Stimulated activated CD8-positive, alpha-beta memory T cell treated with anti-CD3 and anti-CD28 coated beads, Interleukin-7, amount 100 ng/mL, for 4 hours (primary cell): Measurements from ENCODE around the gene ZNF561.
A peak's percentile ranks its signal among the peaks of the same experiment; 100 is the strongest.
"Not testable (repeated sequence)": the region's sequence is repeated elsewhere in the genome, so short reads cannot be mapped to it uniquely, and the experiment has no call there.

Experiments used
- DNase-seq, 2 donors: peaks; one replicate each; pipeline ENCODE4 v3.0.0-alpha.2; 2020; ENCODE audit warnings: low read depth in 2 of 2

Gene ZNF561

DNA sequence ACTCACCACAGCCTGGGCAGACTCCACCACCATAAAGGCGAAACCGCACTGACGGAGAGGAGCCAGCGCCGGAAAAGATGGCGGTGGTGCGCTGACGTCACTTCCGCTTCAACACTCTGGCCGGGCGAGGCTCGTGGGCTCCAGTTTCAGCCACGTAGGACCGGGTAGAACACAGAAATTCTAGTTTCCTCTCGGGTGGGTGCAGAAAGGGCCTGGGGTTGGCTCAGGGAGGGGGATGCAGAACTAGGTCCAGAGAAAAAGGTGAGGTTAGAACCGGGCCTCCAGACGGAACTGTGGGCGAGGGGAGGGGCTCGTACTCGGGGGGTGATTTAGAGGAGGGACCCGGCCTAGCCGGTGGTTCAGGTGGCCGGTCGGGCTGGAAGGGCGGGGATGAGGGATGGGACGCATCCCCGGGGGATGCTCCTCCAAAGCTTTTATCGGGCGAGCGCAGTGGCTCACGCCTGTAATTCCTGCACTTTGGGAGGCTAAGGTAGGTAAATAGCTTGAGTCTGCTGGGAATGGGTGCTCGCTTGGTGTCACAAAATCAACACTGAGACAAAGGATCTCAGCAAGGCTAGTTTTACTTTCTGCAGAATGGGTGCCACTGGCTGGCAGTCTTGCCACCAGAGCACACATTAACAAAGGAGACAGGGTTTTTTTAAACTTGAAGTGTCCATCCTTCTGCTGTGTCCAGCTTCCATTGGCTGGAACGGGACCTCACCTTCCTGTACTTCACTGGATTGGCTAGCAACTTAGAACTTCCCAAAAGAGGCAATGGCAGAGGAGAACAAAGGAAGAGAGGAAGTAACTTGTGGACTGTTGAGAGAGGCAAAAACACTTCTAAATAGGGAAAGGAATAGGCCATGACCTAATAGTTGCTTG is at the start of gene ZNF561:
Gene ZNF561, minus strand, starts transcription at position 77 of the 882 bp plus-strand sequence. CDS start 1,776 bp downstream, outside the sequence.
- DNase-seq = peak; percentile 83 to 86

DNA sequence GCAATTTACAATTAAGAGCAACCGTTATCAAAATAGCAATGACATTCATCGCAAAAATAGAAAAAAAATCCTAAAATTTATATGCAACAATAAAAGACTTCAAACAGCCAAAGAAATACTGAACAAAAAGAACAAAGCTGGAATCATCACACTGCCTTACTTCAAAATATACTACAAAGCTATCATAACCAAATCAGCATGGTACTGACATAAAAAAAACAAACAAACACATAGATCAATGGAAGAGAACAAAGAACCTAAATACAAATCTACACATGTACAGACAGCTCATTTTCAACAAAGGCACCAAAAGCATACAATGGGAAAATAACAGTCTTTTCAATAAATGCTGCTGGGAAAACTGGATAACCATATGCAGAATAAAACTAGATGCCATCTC is 47.5 kb upstream of the ZNF561 start:
- no peak for DNase-seq

DNA sequence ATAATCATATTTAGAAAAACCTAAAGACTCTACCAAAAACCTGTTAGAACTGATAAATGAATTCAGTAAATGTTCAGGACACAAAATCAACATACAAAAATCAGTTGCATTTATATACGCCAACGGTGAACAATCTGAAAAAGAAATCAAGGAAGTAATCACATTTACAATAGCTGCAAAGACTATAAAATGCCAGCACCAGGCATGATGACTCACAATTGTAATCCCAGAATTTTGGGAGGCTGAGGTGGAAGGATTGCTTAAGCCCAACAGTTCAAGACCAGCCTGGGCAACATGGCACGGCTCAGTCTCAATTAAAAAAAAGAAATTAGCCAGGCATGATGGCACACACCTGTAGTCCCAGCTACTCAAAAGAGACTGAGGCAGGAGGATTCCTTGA is 46.9 kb upstream of the ZNF561 start:
- no peak for DNase-seq

DNA sequence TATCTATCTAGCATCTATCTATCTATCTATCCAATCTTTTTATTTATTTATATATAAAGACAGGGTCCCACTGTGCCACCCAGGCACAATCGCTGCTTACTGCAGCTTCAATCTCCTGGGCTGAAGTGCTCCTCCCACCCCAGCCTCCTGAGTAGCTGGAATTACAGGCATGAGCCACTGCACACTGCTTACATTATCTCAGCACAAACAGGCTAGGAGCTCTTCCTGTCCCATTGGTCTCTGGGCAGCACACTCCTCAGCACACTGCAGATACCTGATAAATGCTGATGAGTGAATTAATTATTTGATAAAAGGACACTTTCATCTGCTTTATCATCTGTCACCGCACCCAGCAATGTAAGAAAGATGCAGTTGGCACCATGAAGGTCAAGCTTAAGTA is 37.7 kb upstream of the ZNF561 start:
- DNase-seq = no peak

DNA sequence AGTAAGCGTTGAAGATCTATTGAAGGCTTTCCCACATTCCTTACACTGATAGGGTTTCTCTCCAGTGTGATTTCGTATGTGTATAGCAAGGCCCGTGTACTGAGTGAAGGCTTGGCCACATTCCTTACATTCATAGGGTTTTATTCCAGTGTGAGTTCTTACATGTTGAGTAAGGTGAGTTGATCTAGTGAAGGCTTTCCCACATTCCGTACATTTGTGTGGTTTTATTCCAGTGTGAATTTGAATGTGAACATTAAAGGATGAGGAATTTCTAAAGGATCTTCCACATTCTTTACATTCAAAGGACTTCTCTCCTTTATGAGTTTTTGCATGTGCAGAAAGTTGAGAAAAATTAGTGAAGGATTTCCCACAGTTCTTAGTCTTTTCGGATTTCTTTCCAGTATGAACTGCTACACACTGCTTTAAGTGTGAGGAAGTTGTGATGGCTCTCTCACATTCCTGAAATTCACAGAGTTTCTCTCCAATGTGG is 32.1 kb upstream of the ZNF561 start:
- not testable (repeated sequence) for DNase-seq

DNA sequence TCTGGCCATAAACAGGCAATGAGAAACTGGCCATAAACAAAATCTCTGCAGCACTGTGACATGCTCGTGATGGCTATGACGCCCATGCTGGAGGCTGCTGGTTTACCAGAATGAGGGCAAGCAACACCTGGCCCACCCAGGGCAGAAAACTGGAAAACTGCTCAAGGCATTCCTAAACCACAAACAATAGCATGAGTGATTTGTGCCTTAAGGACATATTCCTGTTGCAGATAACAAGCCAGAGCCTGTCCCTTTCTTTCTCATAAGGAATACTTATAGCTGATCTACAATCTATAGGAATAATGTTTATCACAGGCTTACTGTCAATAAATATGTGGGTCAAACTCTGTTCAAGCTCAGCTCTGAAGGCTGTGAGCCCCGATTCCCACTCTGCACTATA is 30.4 kb upstream of the ZNF561 start:
- not testable (repeated sequence) for DNase-seq

DNA sequence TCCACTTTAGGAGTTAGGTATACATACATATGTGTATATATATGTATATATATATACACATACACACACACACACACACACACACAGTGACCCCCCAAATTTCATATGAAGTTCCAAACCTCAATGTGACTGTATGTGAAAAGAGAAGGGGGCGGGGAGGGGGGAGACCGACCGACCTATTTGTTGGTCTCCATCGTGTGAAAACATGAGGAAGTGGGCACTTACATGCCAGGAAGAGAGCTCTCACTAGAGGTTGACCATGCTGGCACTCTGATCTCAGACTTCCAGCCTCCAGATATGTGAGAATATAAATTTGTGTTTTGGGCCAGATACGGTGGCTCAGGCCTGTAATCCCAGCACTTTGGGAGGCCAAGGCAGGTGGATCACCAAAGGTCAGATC is 29.3 kb upstream of the ZNF561 start:
- no peak for DNase-seq

DNA sequence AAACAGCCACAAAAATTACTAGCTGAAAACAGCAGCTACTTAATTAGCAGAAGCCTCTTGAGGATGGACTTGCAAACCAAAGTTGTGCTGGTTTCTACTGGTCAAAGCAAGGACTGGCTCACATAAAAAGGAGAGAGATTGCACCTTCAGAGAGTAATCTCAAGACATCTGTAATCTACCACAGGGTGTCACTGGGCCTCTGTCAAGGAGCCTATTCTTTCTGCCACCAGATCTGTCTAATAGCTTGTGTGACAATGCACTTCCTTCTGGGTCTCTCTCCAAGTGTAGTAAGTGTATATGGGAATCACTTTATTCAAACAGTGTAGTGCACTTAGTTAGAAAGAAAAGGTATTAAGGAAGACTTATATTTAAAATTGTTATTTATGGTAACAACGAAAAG is 24.4 kb upstream of the ZNF561 start:
- no peak for DNase-seq

DNA sequence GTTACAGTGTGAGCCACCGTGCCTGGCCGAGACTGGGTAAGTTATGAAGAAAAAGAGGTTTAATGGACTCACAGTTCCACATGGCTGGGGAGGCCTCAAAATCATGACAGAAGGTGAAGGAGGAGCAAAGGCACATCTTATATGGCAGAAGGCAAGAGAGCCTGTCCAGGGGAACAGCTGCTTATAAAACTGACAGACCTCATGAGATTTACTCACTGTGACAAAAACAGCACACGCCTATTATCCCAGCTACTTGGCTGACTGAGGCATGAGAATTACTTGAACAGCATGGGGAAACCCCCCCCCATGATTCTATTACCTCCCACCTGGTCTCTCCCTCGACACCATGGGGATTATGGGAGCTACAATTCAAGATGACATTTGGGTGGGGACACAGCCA is 23.4 kb upstream of the ZNF561 start:
- no peak for DNase-seq

DNA sequence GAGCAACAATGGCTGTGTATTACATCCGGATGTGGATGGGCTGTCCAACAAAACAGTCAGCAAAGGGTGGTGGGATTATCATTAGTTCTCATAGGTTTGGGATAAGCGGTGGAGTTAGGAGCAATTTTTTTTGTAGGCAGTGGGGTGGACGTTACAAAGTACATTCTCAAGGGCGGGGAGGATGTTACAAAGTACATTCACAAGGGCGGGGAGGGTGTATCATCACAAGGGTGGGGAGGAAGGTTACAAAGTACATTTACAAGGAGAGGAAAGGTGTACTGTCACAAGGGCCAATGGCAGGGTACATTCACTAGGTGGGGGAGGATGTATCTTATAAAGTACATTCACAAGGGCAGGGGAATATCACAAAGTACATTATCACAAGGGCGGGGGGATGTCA is 20.8 kb upstream of the ZNF561 start:
- no peak for DNase-seq

DNA sequence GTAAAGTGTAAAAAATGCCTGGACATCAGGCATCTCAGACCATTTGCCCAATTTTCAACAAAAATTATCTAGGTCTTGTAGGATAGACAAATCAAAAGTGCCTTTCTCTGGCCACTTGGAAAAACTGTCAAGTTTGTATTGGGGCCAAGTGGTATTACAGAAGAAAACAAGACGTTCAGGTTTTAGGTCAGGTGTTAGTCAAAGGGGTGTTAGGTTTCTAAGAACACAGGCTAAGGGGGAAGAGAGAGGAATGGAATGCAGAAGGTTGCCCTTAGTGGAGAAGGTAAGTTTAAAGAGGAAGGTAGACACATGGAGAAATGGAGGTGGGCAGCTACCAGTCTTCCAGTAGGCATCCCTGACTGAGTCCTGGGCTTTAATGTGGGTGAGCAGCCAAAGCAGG is 19.9 kb upstream of the ZNF561 start:
- DNase-seq = no peak

DNA sequence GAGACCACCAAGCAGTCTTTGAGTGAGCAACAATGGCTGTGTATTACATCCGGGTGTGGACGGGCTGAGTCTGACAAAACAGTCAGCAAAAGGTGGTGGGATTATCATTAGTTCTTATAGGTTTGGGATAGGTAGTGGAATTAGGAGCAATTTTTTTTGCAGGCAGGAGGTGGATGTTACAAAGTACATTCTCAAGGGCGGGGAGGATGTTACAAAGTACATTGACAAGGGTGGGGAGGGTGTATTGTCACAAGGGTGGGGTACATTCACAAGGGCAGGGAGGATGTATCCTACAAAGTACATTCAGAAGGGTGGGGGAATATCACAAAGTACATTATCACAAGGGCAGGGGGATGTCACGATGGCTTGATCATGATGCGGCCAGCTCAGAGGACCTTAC is 15.0 kb upstream of the ZNF561 start:
- DNase-seq = no peak

DNA sequence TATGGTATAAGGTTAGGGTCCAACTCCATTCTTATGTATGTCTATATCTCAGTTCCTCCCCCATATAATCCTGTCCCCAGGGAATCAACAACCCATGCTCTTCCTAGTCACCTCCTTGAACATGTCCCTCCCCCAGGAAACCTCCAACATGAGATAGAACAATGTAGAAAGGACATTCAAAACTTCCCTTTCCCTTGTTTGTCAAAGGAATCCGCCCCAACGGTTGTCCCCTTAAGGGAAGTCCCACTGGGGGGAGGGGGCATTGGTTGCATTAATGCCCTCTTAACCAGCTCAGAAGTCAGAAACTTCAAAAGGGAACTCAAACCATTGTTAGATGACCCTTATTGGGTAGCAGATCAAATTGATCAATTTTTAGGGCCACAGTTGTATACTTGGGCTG is 6.8 kb upstream of the ZNF561 start:
- DNase-seq = no peak

DNA sequence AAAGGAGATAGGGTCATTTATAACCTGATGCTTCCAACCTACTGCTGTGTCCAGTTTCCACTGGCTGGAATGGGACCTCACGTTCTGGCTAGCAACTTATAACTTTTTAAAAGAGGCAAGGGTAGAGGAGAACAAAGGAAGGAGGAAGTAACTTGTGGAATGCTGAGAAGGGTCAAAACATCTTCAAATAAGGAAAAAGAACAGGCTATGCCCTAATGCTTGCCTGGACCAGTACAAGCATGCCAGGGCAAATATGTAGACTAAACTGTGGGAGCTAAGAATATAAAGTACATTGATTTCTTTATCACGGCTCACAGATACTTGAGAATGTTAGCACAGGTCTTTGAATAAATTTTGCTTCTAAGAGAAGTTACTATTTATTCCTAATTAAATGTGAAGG is 1.5 kb upstream of the ZNF561 start:
- DNase-seq = no peak

DNA sequence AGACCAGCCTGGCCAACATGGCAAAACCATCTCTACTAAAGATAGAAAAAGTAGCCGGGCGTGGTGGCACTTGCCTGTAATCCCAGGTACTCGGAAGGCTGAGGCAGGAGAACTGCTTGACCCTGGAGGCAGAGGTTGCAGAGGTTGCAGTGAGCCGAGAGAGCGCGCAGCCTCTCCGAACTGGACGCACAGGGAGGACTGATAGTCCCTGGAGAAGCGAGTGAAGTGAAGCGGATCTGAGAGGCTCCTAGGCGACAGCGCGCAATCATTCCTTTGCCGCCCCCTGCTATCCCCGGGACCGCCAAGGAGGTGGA is 233 bp downstream of the ZNF561 start:
- no peak for DNase-seq

DNA sequence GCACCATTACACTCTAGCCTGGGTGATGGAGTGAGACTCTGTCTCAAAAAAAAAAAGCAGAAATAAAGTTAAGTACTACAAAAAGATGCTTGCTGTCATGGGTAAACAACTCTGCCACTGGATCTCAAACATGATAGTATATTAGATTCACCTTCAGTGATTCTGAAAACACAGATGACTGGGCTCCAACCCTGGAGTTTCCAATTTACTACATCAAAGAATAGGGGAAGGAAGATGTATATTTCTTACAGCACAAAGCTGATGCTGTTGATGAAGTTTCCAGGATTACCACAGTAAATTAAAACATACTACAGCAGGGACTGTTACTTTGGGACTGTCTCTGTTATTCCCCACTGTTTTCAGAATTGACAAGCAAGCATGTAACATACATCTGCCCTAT is 5.2 kb downstream of the ZNF561 start:
- DNase-seq = no peak

DNA sequence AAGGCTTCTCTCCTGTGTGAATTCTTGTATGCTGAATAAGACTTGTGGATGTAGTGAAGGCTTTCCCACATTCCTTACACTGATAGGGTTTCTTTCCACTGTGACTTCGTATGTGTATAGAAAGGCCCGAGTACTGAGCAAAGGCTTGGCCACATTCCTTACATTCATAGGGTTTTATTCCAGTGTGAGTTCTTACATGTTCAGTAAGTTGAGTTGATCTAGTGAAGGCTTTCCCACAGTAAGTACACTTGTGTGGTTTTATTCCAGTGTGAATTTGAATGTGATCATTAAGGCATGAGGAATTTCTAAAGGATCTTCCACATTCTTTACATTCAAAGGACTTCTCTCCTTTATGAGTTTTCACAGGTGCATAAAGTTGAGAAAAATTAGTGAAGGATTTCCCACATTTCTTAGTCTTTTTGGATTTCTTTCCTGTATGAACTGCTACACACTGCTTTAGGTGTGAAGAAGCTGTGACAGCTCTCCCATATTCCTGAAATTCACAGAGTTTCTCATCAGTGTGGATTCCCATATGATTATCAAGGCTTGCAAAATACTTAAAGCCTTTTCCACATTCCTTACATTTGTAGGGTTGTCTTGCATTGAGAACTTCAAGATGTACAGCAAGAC is 10.4 kb downstream of the ZNF561 start:
- no peak for DNase-seq

DNA sequence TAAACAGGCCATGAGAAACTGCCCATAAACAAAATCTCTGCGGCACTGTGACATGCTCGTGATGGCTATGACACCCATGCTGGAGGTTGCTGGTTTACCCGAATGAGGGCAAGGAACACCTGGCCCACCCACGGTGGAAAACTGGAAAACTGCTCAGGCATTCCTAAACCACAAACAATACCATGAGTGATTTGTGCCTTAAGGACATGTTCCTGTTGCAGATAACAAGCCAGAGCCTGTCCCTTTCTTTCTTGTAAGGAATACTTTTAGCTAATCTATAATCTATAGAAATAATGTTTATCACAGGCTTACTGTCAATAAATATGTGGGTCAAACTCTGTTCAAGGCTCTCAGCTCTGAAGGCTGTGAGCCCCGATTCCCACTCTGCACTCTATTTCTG is 12.1 kb downstream of the ZNF561 start:
- no peak for DNase-seq

DNA sequence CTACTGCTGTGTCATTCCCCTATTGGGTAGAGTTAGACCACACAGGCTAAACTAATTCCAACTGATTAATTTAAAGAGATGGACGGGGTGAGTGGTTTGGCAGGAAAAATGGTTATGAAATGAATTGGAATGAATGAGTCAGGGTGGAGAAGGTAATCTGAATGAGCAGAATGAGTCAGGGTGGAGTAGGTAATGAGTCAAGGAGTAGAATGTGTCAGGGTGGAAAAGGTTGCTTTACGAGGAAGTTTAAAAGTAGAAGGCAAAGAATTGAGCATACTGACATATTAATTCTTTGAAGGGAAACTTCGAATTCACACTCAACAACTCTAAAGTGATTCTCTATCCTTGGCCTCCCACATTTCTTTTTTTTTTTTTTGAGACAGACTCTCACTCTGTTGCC is 24.0 kb downstream of the ZNF561 start:
- no peak for DNase-seq

DNA sequence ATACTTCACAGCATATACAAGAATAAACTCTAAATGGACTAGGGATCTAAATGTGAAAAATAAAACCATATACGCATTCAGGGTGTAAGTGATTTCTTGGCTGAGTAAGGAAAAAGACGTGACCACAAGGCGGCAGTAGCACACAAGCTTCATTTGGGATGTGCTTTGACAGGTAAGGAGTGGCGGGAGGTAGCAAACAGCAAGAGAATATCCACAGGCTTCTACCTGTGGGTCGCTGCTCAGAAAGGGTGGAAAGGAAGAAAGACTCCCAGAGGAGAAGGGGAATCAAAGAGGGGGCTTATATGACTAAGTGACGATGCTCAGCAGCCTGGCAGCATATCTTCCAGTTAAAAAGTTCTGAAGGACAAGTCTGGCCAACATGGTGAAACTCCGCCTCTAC is 34.3 kb downstream of the ZNF561 start:
- peak; percentile 61 to 73 for DNase-seq

DNA sequence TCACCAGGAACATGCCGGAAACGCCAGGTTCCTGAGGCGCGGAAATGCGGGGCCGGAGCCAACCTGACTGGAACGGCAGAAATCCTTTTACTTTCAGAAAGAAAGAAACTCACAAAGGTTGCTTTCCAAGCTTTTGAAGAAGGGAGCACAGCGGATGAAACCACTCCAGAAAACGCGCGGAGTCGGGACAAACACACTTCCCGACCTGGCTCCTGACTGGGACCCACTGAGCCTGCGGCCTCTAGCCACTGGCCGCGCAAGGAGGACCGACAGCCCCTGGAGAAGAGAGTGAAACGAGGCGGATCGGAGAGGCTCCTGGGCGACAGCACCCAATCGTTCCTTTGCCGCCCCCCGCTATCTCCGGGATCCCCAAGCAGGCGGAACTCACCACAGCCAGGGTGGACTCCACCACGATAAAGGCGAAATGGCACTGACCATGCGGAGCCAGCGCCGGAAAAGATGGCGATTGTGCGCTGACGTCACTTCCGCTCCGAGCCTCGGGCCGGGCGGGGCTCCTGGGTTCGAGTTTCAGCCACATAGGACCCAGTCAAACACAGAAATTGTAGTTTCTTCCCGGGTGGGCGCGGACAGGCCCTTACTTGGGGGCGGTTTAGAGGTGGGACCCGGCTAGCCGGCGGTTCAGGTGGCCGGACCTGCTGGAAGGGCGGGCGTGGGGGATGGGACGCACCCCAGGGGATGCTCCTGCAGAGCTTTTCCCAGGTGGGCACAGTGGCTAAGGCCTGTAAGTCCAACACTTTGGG is 36.8 kb downstream of the ZNF561 start, which contains the start of gene ZNF121:
Gene ZNF121, minus strand, starts transcription at position 432 of the 761 bp plus-strand sequence. CDS start 16,407 bp downstream, outside the sequence.
- DNase-seq = peak; percentile 66 to 77

DNA sequence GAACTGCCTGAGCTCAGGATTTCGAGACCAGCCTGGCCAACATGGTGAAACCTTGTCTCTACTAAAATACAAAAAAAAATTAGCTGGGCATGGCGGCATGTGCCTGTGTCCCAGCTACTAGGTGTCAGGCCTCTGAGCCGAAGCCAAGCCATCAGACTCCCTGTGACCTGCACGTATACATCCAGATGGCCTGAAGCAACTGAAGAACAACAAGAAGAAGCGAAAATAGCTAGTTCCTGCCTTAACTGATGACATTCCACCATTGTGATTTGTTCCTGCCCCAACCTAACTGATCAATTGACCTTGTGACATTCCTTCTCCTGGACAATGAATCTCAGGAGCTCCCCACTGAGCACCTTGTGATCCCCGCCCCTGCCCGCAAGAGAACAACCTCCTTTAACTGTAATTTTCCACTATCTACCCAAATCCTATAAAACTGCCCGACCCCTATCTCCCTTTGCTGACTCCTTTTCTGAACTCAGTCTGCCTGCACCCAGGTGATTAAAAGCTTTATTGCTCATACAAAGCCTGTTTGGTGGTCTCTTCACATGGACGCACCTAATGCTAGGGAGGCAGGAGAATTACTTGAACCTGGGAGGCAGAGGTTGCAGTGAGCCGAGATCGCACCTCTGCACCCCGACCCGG is 38.8 kb downstream of the ZNF561 start:
- DNase-seq = not testable (repeated sequence)
